Measurements from ENCODE around the gene ALDH7A1.
"Not testable (repeated sequence)": the region's sequence is repeated elsewhere in the genome, so short reads cannot be mapped to it uniquely, and the experiment has no call there.

The ALDH7A1 gene

DNA sequence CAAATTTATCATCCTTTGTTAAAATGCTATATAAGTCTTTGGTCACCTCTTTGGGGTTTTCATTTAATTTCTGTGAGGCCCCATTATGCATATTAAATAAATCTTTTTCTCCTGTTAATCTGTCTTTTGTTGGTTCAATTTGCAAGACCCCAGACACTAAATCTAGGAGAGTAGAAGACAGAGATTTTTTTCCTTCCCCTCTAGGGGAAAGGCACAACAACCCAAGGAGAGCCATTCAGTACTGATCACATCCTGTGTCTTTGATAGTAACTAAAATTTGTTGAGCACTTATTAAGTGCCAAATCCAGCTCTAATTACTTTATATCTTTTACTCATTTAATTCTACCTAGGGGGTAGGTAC, 74.4 kb downstream of the ALDH7A1 start:
- no peak for ATAC-seq (ENCODE audit: insufficient read depth, low read depth)
- TF ChIP-seq CTCF (IDR thresholded peaks at IDR 0.05; ENCODE audit: borderline replicate concordance, extremely low read depth, low read length, poor library complexity, severe bottlenecking): no peak
- TF ChIP-seq EZH2 (IDR thresholded peaks at IDR 0.05; ENCODE audit: borderline replicate concordance, low read depth, low read length, severe bottlenecking): no peak

GRCh38 chr5:126519637-126520592, 75.1 kb downstream of the ALDH7A1 start:
- H3K27ac ChIP-seq (ENCODE audit: low read length): no peak overlapping the region
- H3K4me2 ChIP-seq (ENCODE audit: insufficient read depth, low read length): no peak overlapping the region
- H3K79me2 ChIP-seq (ENCODE audit: insufficient read depth, low read length): no peaks in the 10 kb centered on the region
- no peak overlapping the region for H2AFZ ChIP-seq (ENCODE audit: low read depth, low read length)
- H4K20me1 ChIP-seq (ENCODE audit: insufficient read depth, low read length): no peaks in the 10 kb centered on the region
- no peaks in the 10 kb centered on the region for H3K27me3 ChIP-seq (ENCODE audit: insufficient read depth, low read length, poor library complexity)
- TF ChIP-seq CTCF (IDR thresholded peaks at IDR 0.05; ENCODE audit: borderline replicate concordance, extremely low read depth, low read length, poor library complexity, severe bottlenecking) (no peak), EZH2 (IDR thresholded peaks at IDR 0.05; ENCODE audit: borderline replicate concordance, low read depth, low read length, severe bottlenecking) (no peak)
- H3K9me3 ChIP-seq (ENCODE audit: insufficient read depth, low read length, severe bottlenecking): no peaks in the 10 kb centered on the region
- no peak for ATAC-seq (ENCODE audit: insufficient read depth, low read depth)
- H3K4me3 ChIP-seq (ENCODE audit: low read depth in 1 of 2, low read length in 2 of 2): no peak overlapping the region
- H3K4me1 ChIP-seq (ENCODE audit: insufficient read depth, low read length): no peaks in the 10 kb centered on the region
- no peaks in the 10 kb centered on the region for H3K36me3 ChIP-seq (ENCODE audit: insufficient read depth, low read length)
- no peak for DNase-seq
- H3K9ac ChIP-seq (ENCODE audit: low read depth, low read length): no peak overlapping the region

More for the DNA sequence above, 74.4 kb downstream of the ALDH7A1 start:
- no peaks in the 10 kb centered on the region for H3K36me3 ChIP-seq (ENCODE audit: insufficient read depth, low read length)
- H2AFZ ChIP-seq (ENCODE audit: low read depth, low read length): no peak overlapping the region
- H3K27me3 ChIP-seq (ENCODE audit: insufficient read depth, low read length, poor library complexity): no peaks in the 10 kb centered on the region
- no peak overlapping the region for H3K27ac ChIP-seq (ENCODE audit: low read length)
- H4K20me1 ChIP-seq (ENCODE audit: insufficient read depth, low read length): no peaks in the 10 kb centered on the region
- no peaks in the 10 kb centered on the region for H3K9me3 ChIP-seq (ENCODE audit: insufficient read depth, low read length, severe bottlenecking)
- H3K4me2 ChIP-seq (ENCODE audit: insufficient read depth, low read length): no peak overlapping the region
- H3K4me3 ChIP-seq (ENCODE audit: low read depth in 1 of 2, low read length in 2 of 2): no peak overlapping the region
- H3K79me2 ChIP-seq (ENCODE audit: insufficient read depth, low read length): no peaks in the 10 kb centered on the region
- no peaks in the 10 kb centered on the region for H3K4me1 ChIP-seq (ENCODE audit: insufficient read depth, low read length)
- H3K9ac ChIP-seq (ENCODE audit: low read depth, low read length): no peak overlapping the region
- DNase-seq: no peak

DNA sequence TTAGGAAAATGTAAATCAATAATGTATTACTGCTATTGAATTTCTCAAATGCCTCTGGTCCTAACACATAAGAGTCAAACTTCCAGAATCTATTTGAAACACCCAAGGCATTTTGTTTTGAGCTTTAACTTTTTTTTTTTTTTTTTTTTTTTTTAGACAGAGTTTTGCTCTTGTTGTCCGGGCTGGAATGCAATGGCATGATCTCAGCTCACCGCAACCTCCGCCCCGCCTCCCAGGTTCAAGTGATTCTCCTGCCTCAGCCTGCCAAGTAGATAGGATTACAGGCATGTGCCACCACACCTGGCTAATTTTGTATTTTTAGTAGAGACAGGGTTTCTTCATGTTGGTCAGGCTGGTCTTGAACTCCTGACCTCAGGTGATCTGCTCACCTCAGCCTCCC, 75.8 kb downstream of the ALDH7A1 start:
- not testable (repeated sequence) for H3K27ac ChIP-seq (ENCODE audit: low read length); ATAC-seq (ENCODE audit: insufficient read depth, low read depth); H3K4me3 ChIP-seq (ENCODE audit: low read depth in 1 of 2, low read length in 2 of 2); DNase-seq; H3K27me3 ChIP-seq (ENCODE audit: insufficient read depth, low read length, poor library complexity); H4K20me1 ChIP-seq (ENCODE audit: insufficient read depth, low read length); H3K36me3 ChIP-seq (ENCODE audit: insufficient read depth, low read length); H3K4me1 ChIP-seq (ENCODE audit: insufficient read depth, low read length); H3K9ac ChIP-seq (ENCODE audit: low read depth, low read length); H3K9me3 ChIP-seq (ENCODE audit: insufficient read depth, low read length, severe bottlenecking); H2AFZ ChIP-seq (ENCODE audit: low read depth, low read length); H3K4me2 ChIP-seq (ENCODE audit: insufficient read depth, low read length); H3K79me2 ChIP-seq (ENCODE audit: insufficient read depth, low read length)

GRCh38 chr5:126516852-126517251, 78.2 kb downstream of the ALDH7A1 start:
- no peak for DNase-seq
- Histone ChIP-seq H4K20me1 (ENCODE audit: insufficient read depth, low read length) (no peaks in the 10 kb centered on the region), H3K9me3 (ENCODE audit: insufficient read depth, low read length, severe bottlenecking) (no peaks in the 10 kb centered on the region), H3K4me1 (ENCODE audit: insufficient read depth, low read length) (no peaks in the 10 kb centered on the region), H3K9ac (ENCODE audit: low read depth, low read length) (no peak overlapping the region), H3K27ac (ENCODE audit: low read length) (no peak overlapping the region), H3K36me3 (ENCODE audit: insufficient read depth, low read length) (no peaks in the 10 kb centered on the region), H3K4me3 (ENCODE audit: low read depth in 1 of 2, low read length in 2 of 2) (no peak overlapping the region), H3K79me2 (ENCODE audit: insufficient read depth, low read length) (no peaks in the 10 kb centered on the region), H3K27me3 (ENCODE audit: insufficient read depth, low read length, poor library complexity) (no peaks in the 10 kb centered on the region), H2AFZ (ENCODE audit: low read depth, low read length) (no peak overlapping the region), H3K4me2 (ENCODE audit: insufficient read depth, low read length) (no peak overlapping the region)
- TF ChIP-seq CTCF (IDR thresholded peaks at IDR 0.05; ENCODE audit: borderline replicate concordance, extremely low read depth, low read length, poor library complexity, severe bottlenecking) (no peak), EZH2 (IDR thresholded peaks at IDR 0.05; ENCODE audit: borderline replicate concordance, low read depth, low read length, severe bottlenecking) (no peak)
- ATAC-seq (ENCODE audit: insufficient read depth, low read depth): no peak

Data from DND-41 (cell line).